Endometrium (tissue), 2 donors: ENCODE results near the gene RRAD.

Experiments used
- FAIRE-seq: peaks from 2 replicates; lab custom pipeline; 2012; peaks lifted over from hg19 to GRCh38; lab: Jason Lieb, UNC
- donor health status: control.
- donor health status: control.

Gene RRAD

DNA sequence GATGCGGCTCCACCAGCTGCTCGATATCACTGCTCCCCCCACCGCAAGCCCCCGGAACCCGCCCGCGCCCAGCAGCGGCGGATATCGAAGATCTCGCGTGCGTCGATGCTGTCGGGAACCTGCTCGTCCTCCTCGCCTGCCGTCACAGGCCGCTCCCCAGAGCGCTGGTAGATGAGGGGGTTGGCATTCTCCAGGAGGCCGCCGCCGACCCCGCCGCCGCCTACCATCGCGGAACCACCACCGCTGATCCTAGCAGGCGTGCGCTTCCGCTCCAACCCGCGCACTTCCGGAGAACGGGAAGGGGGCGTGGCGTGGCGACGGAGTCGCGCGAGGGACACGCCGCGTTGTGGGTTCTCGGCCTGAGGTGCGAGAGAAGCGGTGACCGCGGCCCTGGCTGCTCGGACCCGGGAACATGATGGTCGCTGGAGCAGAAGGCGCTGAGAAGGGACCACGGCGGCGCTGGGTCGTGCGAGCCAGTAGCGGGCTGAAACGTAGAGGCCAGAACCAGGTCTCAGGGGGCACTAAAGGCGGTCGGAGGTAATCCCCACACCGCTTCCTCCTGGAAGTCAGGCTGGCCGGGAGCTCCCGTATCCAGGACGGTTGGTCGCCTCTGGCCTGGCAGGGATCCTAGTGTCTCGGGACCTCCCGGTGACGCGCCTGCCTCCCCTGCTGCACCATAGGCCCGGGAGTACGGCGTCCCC lies 9.0 kb upstream of the RRAD start, which contains the start of gene CIAO2B:
Gene CIAO2B (minus strand): TSS at position 265 of the 701 bp plus-strand sequence. CDS start 38 bp downstream, at position 227.
- FAIRE-seq: no peak

GRCh38 chr16:66933776-66934137 lies 8.4 kb upstream of the RRAD start:
- no peak for FAIRE-seq

- FAIRE-seq: no peak
Observed at GRCh38 chr16:66932076-66932475, 6.7 kb upstream of the RRAD start.

DNA sequence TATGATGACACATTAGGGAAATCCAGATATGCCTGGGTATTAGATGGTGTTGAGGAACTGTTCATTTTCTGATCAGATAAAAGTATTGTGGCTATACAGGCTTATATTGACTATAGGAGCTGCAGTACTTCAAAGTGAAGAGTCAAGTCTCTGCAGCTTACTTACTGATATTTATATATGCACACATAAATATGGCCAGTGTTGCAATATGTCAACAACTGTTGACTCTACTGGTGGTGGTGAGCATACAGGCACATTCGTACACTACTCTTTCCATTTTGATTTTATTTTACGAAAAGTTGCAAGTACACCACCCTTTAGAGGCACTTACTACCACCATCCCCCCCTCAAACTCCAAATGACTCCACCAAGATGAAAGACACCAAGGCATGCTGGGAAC lies 6.3 kb upstream of the RRAD start:
- no peak for FAIRE-seq

GRCh38 chr16:66930189-66930588 lies 4.9 kb upstream of the RRAD start:
- no peak for FAIRE-seq

DNA sequence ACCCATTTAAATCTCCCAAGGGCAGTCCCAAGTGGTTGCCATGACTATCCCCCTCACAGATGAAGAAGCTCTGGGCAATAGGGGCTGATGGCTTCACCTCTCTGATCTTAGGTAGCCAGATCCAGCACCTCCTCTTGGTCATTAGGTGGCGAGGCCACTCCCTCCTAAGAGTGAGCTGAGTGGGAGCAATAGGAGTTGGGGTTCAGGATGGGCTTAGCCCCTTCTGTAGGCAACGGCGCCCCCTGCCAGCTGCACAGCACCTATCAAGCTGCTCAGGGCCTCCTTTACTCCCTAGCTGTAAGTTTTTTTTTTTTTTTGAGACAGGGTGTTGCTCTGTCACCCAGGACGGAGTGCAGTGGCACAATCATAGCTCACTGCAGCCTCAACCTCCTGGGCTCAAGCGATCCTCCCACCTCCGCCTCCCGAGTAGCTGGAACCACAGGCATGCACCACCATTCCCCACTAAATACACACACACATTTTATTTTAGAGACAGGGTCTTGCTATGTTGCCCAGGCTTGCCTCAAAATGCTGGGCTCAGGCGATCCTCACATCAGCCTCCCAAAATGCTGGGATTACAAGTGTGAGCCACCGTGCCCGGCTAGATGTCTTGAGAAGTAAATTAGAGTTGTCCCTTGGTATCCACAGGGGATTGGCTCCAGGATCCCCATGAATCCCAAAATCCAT lies 3.5 kb upstream of the RRAD start:
- no peak for FAIRE-seq

DNA sequence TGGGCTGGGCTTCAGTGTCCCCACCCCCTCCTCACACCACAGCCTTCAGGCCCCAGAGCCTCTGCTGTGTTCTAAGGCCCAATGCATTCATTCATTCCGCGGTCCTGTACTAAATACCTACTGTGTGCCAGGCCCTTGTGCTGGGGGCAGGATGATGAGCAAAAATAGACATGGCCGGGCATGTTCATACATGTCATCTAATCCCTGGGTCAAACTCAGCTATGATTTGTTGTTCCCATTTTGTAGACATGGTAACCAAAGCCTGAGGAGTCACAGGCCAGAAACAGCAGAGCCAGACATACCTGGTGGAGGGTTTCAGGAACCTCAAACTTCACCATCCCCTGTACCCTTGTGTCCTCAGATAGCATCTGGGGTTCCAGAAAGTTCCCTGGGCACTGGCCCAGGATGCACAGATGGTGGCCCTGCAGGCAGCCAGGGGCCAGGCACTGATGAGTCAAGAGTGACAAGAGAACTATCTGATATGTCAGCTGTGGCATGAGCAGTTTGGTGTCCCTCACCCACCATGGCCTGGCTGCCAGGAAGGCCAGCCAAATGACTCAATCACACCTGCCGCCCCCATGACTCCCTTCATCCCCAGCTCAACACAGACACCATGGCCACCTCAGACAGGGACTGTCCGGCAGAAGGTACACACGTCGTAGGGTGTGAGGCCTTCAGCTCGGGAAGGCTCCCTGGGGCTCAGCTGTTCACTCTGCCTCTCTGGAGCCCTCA lies 2.7 kb upstream of the RRAD start:
- no peak for FAIRE-seq

GRCh38 chr16:66926961-66927436 lies 1.7 kb upstream of the RRAD start:
- FAIRE-seq: no peak

- FAIRE-seq: no peak
Observed at GRCh38 chr16:66926171-66926947, 1.0 kb upstream of the RRAD start.

DNA sequence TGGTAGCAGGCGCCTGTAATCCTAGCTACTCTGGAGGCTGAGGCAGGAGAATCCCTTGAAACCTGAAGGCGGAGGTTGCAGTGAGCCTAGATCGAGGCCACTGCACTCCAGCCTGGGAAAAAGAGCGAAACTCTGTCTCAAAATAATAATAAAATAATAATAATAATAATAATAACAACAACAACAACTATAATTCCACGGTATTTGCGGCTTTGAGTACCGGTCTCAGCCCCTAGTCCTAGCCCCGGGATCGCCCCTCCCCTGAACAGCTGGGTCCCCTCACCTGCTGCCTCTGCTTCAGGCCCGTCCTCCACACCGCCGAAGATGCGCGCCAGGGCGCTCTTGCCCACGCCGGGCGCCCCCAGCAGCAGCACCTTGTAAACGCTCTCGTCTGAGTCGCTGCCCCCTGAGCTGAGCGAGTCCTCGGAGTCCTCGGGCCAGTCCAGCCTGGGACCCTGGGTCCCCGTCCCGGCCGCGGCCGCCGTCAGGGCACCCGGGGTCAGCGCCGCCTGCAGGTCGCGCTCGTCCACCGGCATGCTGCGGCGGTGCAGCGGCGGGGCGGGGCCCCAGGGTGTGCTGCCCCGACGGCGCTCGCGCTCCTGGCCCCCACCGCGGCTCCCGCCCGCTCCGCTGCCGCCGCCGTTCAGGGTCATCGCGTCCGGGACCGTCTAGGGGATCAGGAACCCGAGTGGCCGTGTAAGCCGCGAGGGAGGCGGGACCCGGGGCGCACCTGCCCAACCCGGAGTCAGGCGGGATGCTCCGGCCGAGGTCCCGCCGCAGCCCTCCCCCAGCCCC lies 611 bp downstream of the RRAD start:
- no peak for FAIRE-seq

DNA sequence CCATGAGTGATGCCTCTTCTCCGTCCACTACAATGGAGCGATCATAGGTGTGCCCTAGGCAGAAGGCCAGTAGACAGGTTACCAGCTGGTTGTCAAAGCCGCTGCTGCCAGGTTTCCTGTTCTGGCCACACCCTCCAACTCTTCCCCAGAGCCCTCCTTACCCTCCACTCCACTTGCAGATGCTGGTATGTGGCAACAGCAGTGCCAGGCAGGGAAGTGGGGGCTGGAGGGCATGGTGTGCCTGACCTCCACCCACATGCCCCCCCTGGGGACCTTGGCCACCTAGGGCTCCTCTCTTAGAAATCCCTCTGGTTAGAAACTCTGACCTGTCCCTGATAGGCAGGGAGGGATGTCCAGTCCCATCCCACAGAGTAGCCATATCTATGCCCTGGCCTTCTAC lies 1.5 kb downstream of the RRAD start:
- no peak for FAIRE-seq

GRCh38 chr16:66923247-66923731 lies 2.0 kb downstream of the RRAD start:
- no peak for FAIRE-seq

DNA sequence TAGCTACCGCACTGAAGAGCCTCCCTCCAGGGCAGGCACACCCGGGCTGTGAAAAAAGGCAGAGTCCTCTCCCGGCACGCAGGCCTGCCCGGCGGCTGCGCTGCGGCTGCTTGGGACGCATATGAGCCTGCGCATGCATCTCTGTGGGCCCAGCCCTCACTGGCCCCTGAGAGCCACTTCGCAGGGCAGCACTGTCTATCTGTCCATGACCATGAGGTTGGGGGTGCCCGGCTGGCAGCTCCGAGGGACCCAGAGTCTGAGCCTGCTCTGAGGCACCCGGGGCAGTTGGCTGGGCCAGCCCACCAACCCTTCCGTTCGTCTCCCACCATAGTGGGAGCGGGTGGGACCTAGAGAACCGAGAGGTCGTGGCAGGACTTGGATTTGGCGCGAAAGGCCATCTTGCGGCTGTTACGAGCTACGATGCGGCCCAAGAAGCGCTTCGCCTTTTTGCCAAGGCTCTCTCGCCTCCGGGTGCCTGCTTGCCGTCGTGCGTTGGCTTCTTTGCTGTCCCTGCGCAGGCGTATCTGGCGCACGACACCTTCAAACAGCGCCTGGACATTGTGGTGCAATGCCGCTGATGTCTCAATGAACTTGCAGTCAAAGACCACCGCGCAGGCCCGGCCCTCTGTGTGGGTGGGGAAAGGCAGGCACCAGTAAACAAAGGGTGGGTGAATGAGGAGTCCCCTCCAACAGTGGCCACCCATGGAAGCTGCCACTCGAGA lies 3.4 kb downstream of the RRAD start:
- FAIRE-seq: no peak

- FAIRE-seq: no peak
Observed at GRCh38 chr16:66920924-66921680, 4.2 kb downstream of the RRAD start.

DNA sequence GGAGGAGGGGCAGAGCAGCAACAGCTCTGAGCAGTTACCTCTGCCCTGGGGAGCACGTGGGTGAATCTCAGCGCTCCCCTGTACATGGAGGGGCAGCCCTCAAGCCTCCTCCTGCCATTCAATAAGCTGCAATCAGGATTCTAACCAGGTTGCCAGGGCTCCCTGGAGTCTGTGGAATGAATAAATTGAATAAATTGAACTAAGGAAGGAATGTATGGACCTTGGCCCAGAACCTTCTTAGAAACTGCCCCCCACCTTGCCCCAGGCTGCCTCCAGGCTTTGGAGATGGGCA lies 5.1 kb downstream of the RRAD start:
- no peak for FAIRE-seq

- no peak for FAIRE-seq
Observed at GRCh38 chr16:66919569-66920298, 5.6 kb downstream of the RRAD start.

DNA sequence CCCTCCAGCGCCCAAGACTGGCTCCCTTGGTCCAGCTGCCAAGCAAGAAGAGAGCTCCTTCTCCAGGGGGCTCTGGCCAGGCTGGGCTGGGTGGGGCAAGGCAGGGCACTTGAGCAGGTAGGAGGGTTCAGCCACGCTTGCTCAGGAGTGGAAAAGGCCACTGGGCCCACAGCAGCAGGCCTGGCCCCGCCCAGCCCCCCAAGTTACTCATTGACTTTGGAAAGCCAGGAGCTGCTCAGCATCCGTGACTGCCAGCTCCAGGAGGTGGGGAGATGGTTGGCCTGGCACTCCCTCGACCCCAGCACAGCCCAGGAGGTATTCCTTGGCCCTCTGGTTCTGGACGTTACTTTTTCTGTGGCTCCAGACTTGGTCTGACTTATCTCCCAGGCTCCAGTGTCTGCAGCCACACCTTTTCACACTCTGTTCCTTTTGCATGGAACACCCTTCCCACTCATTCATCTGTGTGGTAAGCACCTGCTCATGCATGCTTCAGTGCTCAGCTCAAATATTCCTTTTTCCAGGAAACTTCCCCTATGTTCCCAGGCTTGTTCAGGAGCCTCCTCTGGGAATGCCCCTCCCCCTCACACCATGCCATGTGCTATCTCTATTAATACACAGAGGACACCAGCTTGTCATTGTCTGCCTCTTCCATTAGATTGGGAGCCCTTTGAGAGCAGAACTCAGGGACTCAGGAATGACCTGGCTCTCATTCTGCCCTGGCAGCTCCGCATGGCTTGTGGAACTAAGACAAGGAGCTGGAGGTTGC lies 6.3 kb downstream of the RRAD start, which contains the start of gene CDH16:
Gene CDH16 (minus strand): TSS at position 83 of the 766 bp plus-strand sequence. CDS start 820 bp downstream, outside the sequence.
- FAIRE-seq: no peak

DNA sequence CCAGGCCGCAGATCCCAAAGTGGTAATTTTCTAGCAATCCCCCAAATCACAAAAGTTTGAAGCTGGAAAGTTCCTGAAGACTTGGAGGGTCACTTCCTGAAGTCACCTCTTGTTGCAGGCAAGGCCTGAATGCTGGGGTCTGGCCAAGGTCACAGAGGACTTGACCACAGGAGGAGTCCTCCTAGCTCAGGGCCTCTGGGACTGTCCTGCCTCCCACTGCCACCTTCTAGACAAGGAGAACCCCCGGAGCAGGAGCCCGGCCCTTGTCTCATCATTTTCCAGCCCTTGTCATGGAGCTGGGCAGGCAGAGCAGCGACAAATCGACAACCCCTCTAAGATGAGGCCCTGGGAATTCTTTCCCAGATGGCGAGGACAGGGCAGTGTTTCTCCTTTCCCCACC lies 7.0 kb downstream of the RRAD start:
- FAIRE-seq: no peak
